Stomach (tissue), 9 donors: ENCODE results near the gene ACSL6. TPM values are rescaled to one million over a fixed set of nuclear protein-coding genes. Genes with fewer than 3 reads are reported as not detected.

Source experiments
- DNase-seq, 2 donors: peaks; one replicate each; pipeline versions ENCODE4 v3.0.0 to v3.0.0-alpha.2; 2013 to 2019
- H3K27ac ChIP-seq, 5 donors: fragments of 200-600 bp in 4 of 5; sonication (generic) in 4 of 5; one replicate each; pipeline ENCODE4 v1.5.1; 2013 to 2019; ENCODE audit warnings: mild to moderate bottlenecking in 1 of 5, moderate library complexity in 1 of 5
- H3K27me3 ChIP-seq, 3 donors: fragments of 200-600 bp; sonication (generic); one replicate each; pipeline ENCODE4 v1.5.1; 2017 to 2019; ENCODE audit warnings: mixed run types in 1 of 3
- H3K36me3 ChIP-seq, 4 donors: fragments of 200-600 bp; sonication (generic); 1 replicate in 3 of 4; 2 replicates in 1 of 4; pipeline ENCODE4 v1.5.1; 2016 to 2019
- H3K4me1 ChIP-seq, 4 donors: fragments of 200-600 bp; sonication (generic); one replicate each; pipeline ENCODE4 v1.5.1; 2016 to 2019
- H3K4me3 ChIP-seq, 4 donors: fragments of 200-600 bp; sonication (generic) in 3 of 4; one replicate each; pipeline ENCODE4 v1.5.1; 2016 to 2019; ENCODE audit warnings: mild to moderate bottlenecking in 1 of 4
- H3K9me3 ChIP-seq, 4 donors: fragments of 200-600 bp; sonication (generic); one replicate each; pipeline ENCODE4 v1.5.1; 2016 to 2019
- EP300 ChIP-seq: sonication (generic); formaldehyde crosslinking; IDR thresholded peaks from one replicate; pipeline ENCODE4 v1.6.1; 2017; ENCODE audit warnings: antibody characterized with exemption
- POLR2A ChIP-seq, 4 donors: fragments of 450-650 bp; IDR thresholded peaks; one replicate each; pipeline ENCODE4 v1.6.1; 2016; ENCODE audit warnings: antibody characterized with exemption in 4 of 4, control low read depth in 2 of 4, mild to moderate bottlenecking in 1 of 4, moderate library complexity in 1 of 4
- POLR2AphosphoS5 ChIP-seq, 3 donors: sonication (generic); formaldehyde crosslinking; IDR thresholded peaks; one replicate each; pipeline ENCODE4 v1.6.1; 2016; ENCODE audit warnings: antibody characterized with exemption in 3 of 3
- WGBS, 5 donors: extraction: QIAGEN DNeasy Blood & Tissue Kit in 3 of 5; methylation state at CpG; one replicate each; pipeline versions ENCODE4 v1.1.5 to v1.1.7; 2013 to 2018; 5-methylcytosine and 5-hydroxymethylcytosine counted together
- intact Hi-C: fragments of 100-400 bp; cut with DNase I; formaldehyde crosslinking; loops from one replicate; pipeline ENCODE4 v1.15.1; 2023; ENCODE audit warnings: low total_unique reads
- polyA plus RNA-seq, 3 donors: library from polyadenylated mRNA; stranded (reverse); fragments of 200-250 nt; gene quantifications; one replicate each; pipeline ENCODE4 v1.2.3, GENCODE V29; 2013
- total RNA-seq, 5 donors: library from RNA; depleted of rRNA; stranded (reverse); fragments of >200 nt; gene quantifications; one replicate each; pipeline versions ENCODE4 v1.1.0 to v1.2.3, GENCODE V29; 2014 to 2016
- TF ChIP-seq, protein P1 (sequence below), 7 experiments: fragments of 450-650 bp in 4 of 7; fragments of 200-600 bp in 3 of 7; sonication (generic) in 3 of 7; IDR thresholded peaks; one replicate each; pipeline ENCODE4 v1.5.1; 2016 to 2019; ENCODE audit warnings: antibody characterized with exemption in 7 of 7, control low read depth in 2 of 7, mild to moderate bottlenecking in 1 of 7
- donor health status: healthy with polysubstance abuse.
- donor health status: Bipolar disorder and iron deficiency.
- donor health status: healthy.

ACSL6 gene
- total and polyA plus RNA-seq, 8 donors: 0.19 to 7.2 (median 1.1) TPM; not detected in 2

DNA sequence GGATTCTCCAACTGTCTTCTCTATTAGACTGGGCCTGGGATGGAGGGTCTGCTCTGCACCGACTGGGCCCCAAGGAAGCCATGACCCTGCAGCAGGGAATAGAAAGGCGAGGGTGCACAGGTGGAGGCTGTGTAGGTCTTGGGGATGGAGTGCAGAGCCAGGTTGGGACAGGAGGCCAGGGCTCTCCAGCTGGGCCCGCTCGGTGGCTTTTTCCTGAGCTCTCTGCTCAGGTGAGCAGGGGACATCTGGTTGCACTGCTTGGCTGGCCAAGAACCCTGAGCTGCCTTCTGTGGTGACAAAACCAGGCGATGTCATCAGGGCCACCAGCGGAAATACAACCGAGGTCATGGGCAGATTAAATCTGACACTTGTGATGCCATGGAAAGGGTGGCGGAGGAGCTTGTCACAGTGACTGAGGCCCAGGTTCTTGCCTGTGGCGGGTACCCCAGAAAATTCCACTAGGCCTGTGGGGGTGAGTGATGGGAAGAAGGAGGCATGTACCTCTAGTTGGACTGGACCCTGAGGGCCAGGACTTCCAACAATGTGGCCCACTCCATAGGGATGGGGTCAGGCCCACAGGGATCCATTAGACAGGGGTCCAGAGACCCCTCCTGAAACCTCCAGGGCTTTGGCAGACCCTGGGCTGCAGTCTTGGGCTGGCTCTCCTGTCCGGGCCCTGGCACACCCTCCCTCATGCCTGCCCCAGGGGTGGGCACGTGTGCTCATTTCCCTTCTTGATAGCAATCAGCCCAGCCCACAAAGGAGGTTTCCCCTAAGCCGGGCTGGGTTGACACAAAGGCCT is 44.6 kb upstream of the ACSL6 start:
- peak; percentile 25 to 28 for DNase-seq
- WGBS, 5 donors: 67 to 84% (median 73%) methylated on average over 10 to 12 of the region's 12 CpGs
- TF ChIP-seq, protein P1, sequence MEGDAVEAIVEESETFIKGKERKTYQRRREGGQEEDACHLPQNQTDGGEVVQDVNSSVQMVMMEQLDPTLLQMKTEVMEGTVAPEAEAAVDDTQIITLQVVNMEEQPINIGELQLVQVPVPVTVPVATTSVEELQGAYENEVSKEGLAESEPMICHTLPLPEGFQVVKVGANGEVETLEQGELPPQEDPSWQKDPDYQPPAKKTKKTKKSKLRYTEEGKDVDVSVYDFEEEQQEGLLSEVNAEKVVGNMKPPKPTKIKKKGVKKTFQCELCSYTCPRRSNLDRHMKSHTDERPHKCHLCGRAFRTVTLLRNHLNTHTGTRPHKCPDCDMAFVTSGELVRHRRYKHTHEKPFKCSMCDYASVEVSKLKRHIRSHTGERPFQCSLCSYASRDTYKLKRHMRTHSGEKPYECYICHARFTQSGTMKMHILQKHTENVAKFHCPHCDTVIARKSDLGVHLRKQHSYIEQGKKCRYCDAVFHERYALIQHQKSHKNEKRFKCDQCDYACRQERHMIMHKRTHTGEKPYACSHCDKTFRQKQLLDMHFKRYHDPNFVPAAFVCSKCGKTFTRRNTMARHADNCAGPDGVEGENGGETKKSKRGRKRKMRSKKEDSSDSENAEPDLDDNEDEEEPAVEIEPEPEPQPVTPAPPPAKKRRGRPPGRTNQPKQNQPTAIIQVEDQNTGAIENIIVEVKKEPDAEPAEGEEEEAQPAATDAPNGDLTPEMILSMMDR (IDR thresholded peaks at IDR 0.05): no peak
- TF ChIP-seq POLR2A (IDR thresholded peaks at IDR 0.05) (no peak), EP300 (no peak), POLR2AphosphoS5 (IDR thresholded peaks at IDR 0.05) (no peak)
- Histone ChIP-seq H3K9me3 (no peaks in the 10 kb centered on the region), H3K4me3 (no peak overlapping the region), H3K36me3 (no peaks in the 10 kb centered on the region), H3K27ac (no peak overlapping the region), H3K4me1 (no peaks in the 10 kb centered on the region), H3K27me3 (no peaks in the 10 kb centered on the region)
- intact Hi-C loops: no loop called here

DNA sequence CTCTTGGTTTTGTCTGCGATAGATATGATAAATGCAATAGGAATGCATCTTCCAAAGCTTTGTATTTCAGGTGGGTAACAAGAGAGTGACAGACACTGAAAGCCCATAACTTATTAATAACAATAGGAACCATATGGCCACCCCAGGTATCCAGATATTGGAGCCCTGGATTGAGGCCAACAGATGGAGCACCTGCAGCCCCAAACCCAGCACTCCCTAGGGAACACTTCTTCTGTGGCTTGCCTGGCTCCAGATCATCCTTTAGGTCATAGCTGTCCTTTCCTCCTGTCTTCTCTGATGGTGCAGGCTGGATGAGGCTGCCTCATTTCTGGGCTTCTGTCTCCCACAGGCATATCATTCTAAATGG is 44.0 kb upstream of the ACSL6 start:
- 93 to 100% (median 100%) methylated on average over 1 of the region's 1 CpG for WGBS, 5 donors
- Histone ChIP-seq H3K9me3 (no peaks in the 10 kb centered on the region), H3K4me1 (no peaks in the 10 kb centered on the region), H3K4me3 (no peak overlapping the region), H3K27me3 (no peaks in the 10 kb centered on the region), H3K36me3 (no peaks in the 10 kb centered on the region), H3K27ac (no peak overlapping the region)
- intact Hi-C loops: no loop called here
- no peak for DNase-seq
- TF ChIP-seq POLR2AphosphoS5 (IDR thresholded peaks at IDR 0.05): no peak
- TF ChIP-seq POLR2A (IDR thresholded peaks at IDR 0.05): no peak
- TF ChIP-seq, protein P1 (IDR thresholded peaks at IDR 0.05): no peak
- no peak for TF ChIP-seq EP300

DNA sequence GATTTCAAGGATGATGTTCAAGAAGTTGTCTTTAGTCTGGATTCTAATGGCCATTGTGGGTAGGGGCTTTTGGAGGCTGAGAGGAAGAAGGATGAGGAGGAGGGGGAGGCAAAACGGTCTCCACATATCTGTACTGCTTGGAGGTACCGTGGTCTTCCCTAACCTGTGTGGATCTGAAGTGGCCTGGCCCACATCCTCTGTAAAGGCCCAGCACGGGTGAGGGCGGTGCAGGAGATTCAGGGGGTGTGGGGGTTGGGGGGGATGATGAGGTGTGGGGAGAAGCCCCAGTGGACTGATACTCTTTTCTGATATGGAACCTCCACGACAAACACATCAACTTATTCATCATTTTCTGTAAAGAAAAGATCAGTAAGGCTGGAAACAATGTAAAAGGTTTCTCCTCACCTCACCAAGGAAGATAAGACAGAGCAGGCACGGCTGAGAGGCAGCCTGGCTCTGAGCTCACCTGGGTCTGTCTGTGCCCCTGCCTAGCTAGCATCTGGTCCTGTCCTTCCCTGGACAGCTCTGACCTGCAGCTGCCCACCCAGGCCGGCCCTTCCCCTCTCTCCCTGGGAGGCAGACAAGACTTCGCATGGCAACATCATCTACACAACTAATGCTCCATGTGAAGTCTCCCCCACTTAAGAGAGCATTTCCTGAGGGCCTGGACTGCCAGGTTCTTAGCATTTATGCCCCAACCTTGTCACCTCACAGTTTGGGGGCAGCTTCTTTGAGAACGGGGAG is 43.4 kb upstream of the ACSL6 start:
- Histone ChIP-seq H3K27ac (no peak overlapping the region), H3K27me3 (no peaks in the 10 kb centered on the region), H3K36me3 (no peaks in the 10 kb centered on the region), H3K4me1 (no peaks in the 10 kb centered on the region), H3K4me3 (no peak overlapping the region), H3K9me3 (no peaks in the 10 kb centered on the region)
- TF ChIP-seq EP300: no peak
- TF ChIP-seq, protein P1 (IDR thresholded peaks at IDR 0.05): no peak
- no peak for TF ChIP-seq POLR2A (IDR thresholded peaks at IDR 0.05)
- no peak for TF ChIP-seq POLR2AphosphoS5 (IDR thresholded peaks at IDR 0.05)
- intact Hi-C loops: no loop called here
- 63 to 78% (median 74%) methylated on average over 9 of the region's 9 CpGs for WGBS, 5 donors
- no peak for DNase-seq

- WGBS, 5 donors: 85 to 96% (median 89%) methylated on average over 8 to 10 of the region's 10 CpGs
- Histone ChIP-seq H3K4me1 (no peaks in the 10 kb centered on the region), H3K9me3 (no peaks in the 10 kb centered on the region), H3K27ac (no peak overlapping the region), H3K4me3 (no peak overlapping the region), H3K27me3 (no peaks in the 10 kb centered on the region), H3K36me3 (no peaks in the 10 kb centered on the region)
- TF ChIP-seq POLR2AphosphoS5 (IDR thresholded peaks at IDR 0.05) (no peak), POLR2A (IDR thresholded peaks at IDR 0.05) (no peak), EP300 (no peak)
- TF ChIP-seq, protein P1 (IDR thresholded peaks at IDR 0.05): no peak
- peak in 1 of 2 donors; percentile 17 for DNase-seq
- intact Hi-C loops: no loop called here
Measured at GRCh38 chr5:132054031-132054696, 42.7 kb upstream of the ACSL6 start.
